OCI-LY3 (cell line): ENCODE results near the gene UST.

Experiments
- H2AFZ ChIP-seq: fragments of 200-600, 300-600 bp; shearing (Covaris generic); 2 replicates; pipeline ENCODE4 v1.6.0; 2014; ENCODE audit warnings: antibody characterized with exemption, low read depth, low read length
- H3K27ac ChIP-seq: fragments of 200-600, 300-600 bp; sonication (generic); 2 replicates; pipeline ENCODE4 v1.5.1; 2014; ENCODE audit warnings: mild to moderate bottlenecking, low read length, moderate library complexity, mixed read lengths
- H3K27me3 ChIP-seq: fragments of 200-600, 300-600 bp; sonication (generic); 2 replicates; pipeline ENCODE4 v1.6.1; 2014; ENCODE audit warnings: low read depth, low read length, mixed read lengths
- H3K36me3 ChIP-seq: fragments of 200-600, 300-600 bp; sonication (generic); replicated peaks from 2 replicates; pipeline ENCODE3; 2014; ENCODE audit warnings: low read depth, low read length, mixed read lengths
- H3K4me1 ChIP-seq: fragments of 300-600, 200-600 bp; sonication (generic); 2 replicates; pipeline ENCODE4 v1.6.1; 2014; ENCODE audit warnings: low read length, mixed read lengths
- H3K4me2 ChIP-seq: fragments of 200-600, 300-600 bp; sonication (generic); 2 replicates; pipeline ENCODE4 v1.6.1; 2014; ENCODE audit warnings: low read length, mixed read lengths
- H3K4me3 ChIP-seq: fragments of 300-600, 200-600 bp; sonication (generic); 2 replicates; pipeline ENCODE4 v1.5.1; 2014; ENCODE audit warnings: antibody characterized with exemption, mild to moderate bottlenecking, low read length, moderate library complexity
- H3K79me2 ChIP-seq: fragments of 300-600, 200-600 bp; shearing (Covaris generic); 2 replicates; pipeline ENCODE4 v1.6.1; 2014; ENCODE audit warnings: mild to moderate bottlenecking, low read length, mixed read lengths
- H3K9ac ChIP-seq: fragments of 300-600, 200-600 bp; shearing (Covaris generic); 2 replicates; pipeline ENCODE4 v1.6.0; 2014; ENCODE audit warnings: mild to moderate bottlenecking, low read length, moderate library complexity
- H3K9me3 ChIP-seq: fragments of 200-600, 300-600 bp; shearing (Covaris generic); 2 replicates; pipeline ENCODE4 v1.6.1; 2014; ENCODE audit warnings: low read length, mixed read lengths; ENCODE audit not compliant: insufficient read depth
- H4K20me1 ChIP-seq: fragments of 200-600, 300-600 bp; sonication (generic); 2 replicates; pipeline ENCODE4 v1.6.1; 2016; ENCODE audit warnings: low read length, mixed read lengths; ENCODE audit not compliant: insufficient read depth
- CTCF ChIP-seq: fragments of 200-600, 300-600 bp; sonication (generic); IDR thresholded peaks from 2 replicates; pipeline ENCODE4 v1.5.1; 2014; ENCODE audit warnings: antibody characterized with exemption, low read length, low read depth
- EZH2phosphoT487 ChIP-seq: fragments of 200-600 bp; shearing (Covaris generic); IDR thresholded peaks from 2 replicates; pipeline ENCODE4 v1.6.1; 2018; ENCODE audit warnings: antibody characterized with exemption, mixed run types, low read depth

Gene UST

GRCh38 chr6:148969603-148970061 lies 222.8 kb downstream of the UST start:
- H3K27me3 ChIP-seq: peaks cover 6% of the 10 kb centered on the region; the same call in 1 of the 2 replicates
- H4K20me1 ChIP-seq: no peaks in the 10 kb centered on the region
- no peaks in the 10 kb centered on the region for H3K79me2 ChIP-seq
- peaks cover 20% of the 10 kb centered on the region for H3K4me1 ChIP-seq
- H3K4me3 ChIP-seq: no peak overlapping the region
- no peak overlapping the region for H2AFZ ChIP-seq
- no peak overlapping the region for H3K27ac ChIP-seq
- no peaks in the 10 kb centered on the region for H3K9me3 ChIP-seq
- no peaks in the 10 kb centered on the region for H3K36me3 ChIP-seq
- no peak overlapping the region for H3K4me2 ChIP-seq
- TF ChIP-seq CTCF (no peak), EZH2phosphoT487 (no peak)
- no peak overlapping the region for H3K9ac ChIP-seq

GRCh38 chr6:148971031-148971927 lies 224.4 kb downstream of the UST start:
- Histone ChIP-seq H3K4me1 (peaks cover 20% of the 10 kb centered on the region), H3K9me3 (no peaks in the 10 kb centered on the region), H3K27ac (no peak overlapping the region), H3K9ac (no peak overlapping the region), H3K4me3 (no peak overlapping the region), H2AFZ (no peak overlapping the region), H3K36me3 (no peaks in the 10 kb centered on the region), H3K79me2 (no peaks in the 10 kb centered on the region), H3K4me2 (no peak overlapping the region), H4K20me1 (no peaks in the 10 kb centered on the region), H3K27me3 (peaks cover 6% of the 10 kb centered on the region; the same call in 1 of the 2 replicates)
- TF ChIP-seq EZH2phosphoT487 (no peak), CTCF (no peak)

GRCh38 chr6:148972481-148972880 lies 225.7 kb downstream of the UST start:
- no peak overlapping the region for H3K27ac ChIP-seq
- peaks cover 20% of the 10 kb centered on the region for H3K4me1 ChIP-seq

More at GRCh38 chr6:148972481-148972880, 225.7 kb downstream of the UST start:
- Histone ChIP-seq H2AFZ (no peak overlapping the region), H3K79me2 (no peaks in the 10 kb centered on the region), H3K9ac (no peak overlapping the region), H3K36me3 (no peaks in the 10 kb centered on the region), H3K4me2 (peak overlapping the region; percentile 79), H3K4me3 (peak overlapping the region; percentile 45), H3K27me3 (peaks cover 6% of the 10 kb centered on the region; the same call in 1 of the 2 replicates), H4K20me1 (no peaks in the 10 kb centered on the region), H3K9me3 (no peaks in the 10 kb centered on the region)
- TF ChIP-seq CTCF (no peak), EZH2phosphoT487 (no peak)
